VCaP (cell line): Measurements from ENCODE around the gene RFC4.

Source experiments
- H3K27ac ChIP-seq: fragments of 450-650 bp; 2 replicates; pipeline ENCODE4 v1.5.1; 2017
- TF ChIP-seq, protein P1 (sequence below): fragments of 450-650 bp; conservative IDR thresholded peaks from 2 replicates; pipeline ENCODE4 v1.5.1; 2017; ENCODE audit warnings: mild to moderate bottlenecking, moderate library complexity

The RFC4 gene

DNA sequence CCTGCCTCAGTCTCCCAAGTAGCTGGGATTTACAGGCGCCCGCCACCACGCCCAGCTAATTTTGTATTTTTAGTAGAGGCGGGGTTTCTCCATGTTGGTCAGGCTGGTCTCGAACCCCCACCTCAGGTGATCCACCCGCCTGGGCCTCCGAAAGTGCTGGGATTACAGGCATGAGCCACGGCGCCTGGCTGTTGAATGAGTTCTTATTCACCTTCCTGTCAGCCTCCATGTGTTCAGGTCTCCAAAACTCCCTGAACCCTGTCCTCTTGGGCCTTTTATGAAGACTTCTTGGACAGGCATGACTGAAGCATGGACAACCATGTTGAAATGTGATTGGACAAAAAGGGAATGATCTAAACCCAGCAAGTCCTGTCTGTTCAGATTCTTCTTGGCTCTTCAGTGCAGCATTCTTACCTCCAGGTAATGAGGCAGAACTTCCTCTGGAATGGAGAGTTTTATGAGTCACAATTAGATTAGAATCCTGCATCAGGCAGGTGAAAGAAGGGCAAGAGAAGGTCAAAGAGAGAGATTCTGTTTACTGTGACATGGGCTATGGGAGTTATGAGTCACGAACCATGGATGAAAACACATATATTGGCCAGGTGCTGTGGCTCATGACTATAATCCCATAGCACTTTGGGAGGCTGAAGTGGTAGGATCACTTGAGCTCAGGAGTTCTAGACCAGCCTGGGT, 46.0 kb downstream of the RFC4 start:
- no peak overlapping the region for H3K27ac ChIP-seq
- TF ChIP-seq, protein P1, sequence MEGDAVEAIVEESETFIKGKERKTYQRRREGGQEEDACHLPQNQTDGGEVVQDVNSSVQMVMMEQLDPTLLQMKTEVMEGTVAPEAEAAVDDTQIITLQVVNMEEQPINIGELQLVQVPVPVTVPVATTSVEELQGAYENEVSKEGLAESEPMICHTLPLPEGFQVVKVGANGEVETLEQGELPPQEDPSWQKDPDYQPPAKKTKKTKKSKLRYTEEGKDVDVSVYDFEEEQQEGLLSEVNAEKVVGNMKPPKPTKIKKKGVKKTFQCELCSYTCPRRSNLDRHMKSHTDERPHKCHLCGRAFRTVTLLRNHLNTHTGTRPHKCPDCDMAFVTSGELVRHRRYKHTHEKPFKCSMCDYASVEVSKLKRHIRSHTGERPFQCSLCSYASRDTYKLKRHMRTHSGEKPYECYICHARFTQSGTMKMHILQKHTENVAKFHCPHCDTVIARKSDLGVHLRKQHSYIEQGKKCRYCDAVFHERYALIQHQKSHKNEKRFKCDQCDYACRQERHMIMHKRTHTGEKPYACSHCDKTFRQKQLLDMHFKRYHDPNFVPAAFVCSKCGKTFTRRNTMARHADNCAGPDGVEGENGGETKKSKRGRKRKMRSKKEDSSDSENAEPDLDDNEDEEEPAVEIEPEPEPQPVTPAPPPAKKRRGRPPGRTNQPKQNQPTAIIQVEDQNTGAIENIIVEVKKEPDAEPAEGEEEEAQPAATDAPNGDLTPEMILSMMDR = no peak

DNA sequence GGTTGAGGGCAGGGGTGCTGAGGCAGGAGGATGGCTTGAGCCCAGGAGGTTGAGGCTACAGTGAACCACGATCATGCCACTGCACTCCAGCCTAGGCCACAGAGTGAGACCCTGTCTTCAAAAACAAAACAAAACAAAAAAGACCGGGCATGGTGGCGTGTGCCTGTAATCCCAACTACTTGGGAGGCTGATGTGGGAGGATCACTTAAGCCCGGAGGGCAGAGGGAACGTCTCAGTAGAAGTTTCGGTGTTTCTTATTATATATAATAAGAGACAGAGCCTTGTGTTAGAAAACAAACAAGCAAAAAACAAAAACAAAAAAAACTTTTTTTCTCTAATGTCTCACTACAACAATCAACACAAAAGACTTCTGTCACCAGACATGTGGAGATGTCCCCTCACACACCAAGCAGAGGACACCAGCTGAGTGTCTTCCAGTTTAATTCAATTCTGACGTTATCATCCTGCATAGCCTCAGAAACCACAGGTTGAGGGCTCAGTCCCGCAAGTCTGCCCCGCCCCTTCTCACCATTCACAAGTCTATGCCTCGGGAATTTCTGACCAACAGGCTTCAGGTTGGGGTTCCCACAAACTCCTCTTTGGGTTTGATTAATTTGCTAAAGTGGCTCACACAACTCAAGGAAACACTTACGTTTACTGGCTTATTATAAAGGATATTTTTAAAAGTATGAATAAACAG, 46.9 kb downstream of the RFC4 start:
- H3K27ac ChIP-seq = no peak overlapping the region
- TF ChIP-seq, protein P1 = no peak

DNA sequence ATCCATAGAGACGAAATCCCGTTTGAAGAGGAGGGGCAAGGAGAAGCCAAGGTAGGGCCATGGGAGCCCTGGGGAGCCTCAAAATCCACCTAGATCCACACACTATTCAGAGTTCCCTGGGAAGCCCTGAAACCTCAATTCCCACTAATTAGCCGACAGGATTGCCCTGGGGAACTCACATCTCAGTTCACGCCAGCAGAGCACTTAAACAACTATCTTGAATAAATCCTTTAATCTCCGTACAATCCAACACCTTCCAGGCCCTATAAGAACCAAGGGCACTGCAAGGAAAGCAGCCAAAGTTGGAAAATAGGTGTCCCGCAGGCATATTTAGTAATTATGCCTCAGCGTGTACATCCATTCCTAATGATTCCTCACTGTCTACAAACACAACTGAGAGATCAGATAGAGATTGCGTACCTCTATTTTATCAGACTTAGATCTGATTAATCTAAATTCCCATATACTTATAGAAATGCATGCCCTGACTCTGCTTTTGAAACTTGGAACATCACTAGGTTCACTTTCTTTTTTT, 48.5 kb downstream of the RFC4 start:
- no peak overlapping the region for H3K27ac ChIP-seq
- TF ChIP-seq, protein P1 = no peak

DNA sequence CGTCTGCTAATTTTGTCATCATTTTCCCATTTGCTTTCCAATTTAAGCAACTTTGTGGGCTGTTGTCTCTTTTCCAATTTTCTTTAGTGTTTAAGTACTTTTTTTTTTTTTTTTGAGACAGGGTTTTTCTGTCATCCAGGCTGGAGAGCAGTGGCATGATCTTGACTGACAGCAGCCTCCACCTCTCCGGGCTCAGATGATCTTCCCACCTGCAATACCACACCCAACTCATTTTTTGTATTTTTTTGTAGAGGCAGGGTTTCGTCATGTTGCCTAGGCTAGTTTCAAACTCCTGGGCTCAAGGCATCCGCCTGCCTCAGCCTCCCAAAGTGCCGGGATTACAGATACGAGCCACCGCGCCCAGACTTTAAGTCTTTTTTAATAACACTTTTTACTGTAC, 49.1 kb downstream of the RFC4 start:
- H3K27ac ChIP-seq = no peak overlapping the region
- TF ChIP-seq, protein P1 = no peak

DNA sequence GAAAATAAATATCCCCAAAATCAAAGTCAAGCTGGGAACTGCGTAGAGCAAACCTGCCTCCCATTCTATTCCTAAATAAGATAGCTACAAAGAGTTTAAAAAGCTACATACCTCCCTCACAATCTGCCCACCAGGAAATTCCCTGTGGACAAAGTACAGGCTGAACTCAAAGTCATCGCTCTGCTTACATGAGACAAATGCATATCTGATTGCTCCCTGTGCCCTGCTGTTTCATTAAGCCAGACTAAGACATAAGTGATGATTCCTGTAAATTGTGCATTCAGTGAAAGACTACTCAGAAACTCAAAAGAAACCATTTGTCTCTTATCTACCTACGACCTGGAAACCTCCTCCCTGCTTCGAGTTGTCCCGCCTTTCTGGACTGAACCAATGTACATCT, 51.4 kb downstream of the RFC4 start:
- TF ChIP-seq, protein P1 = no peak
- H3K27ac ChIP-seq = no peak overlapping the region

DNA sequence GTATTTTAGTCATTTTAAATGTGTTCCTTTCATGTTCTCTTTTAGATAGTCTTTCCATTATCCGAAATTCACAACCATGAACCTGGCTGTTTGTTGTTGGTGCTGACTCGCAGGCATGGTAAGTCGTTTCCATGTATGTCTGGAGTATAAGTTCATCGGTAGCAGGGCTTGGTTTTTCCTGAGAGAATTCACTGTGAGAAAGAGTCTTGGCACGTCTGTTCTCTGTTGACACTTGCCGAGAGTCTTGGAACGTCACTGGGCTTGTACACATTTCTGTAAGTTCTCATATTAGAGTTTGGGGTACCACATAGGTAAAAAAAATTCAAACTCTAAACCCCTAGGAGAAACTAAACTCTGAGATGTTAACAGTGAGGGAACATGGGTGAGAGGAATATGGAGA, 52.3 kb downstream of the RFC4 start:
- TF ChIP-seq, protein P1 = no peak
- H3K27ac ChIP-seq = no peak overlapping the region

DNA sequence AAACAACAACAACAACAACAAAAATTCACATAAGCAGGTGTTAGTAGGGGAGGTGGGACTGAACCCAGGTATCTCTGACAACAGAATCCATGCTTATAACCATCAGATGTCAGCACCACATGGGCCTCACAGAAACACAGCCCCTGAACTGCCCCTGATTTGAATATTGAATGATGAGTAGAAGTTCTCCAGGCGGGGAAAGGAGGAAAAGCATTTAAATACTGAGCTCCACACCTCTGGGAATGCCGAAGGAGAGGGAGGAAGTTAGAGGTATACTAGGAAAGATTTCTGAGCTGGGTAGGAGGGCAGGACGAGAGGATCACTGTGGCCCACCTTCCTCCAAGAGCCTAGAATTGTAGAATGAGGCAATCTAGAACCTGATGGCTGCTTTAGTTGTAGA, 54.8 kb downstream of the RFC4 start:
- TF ChIP-seq, protein P1 = no peak
- H3K27ac ChIP-seq = no peak overlapping the region
